Psoas muscle (tissue), 8 donors: ENCODE results near the gene MED17. TPM values are rescaled to one million over a fixed set of nuclear protein-coding genes. Genes with fewer than 3 reads are reported as not detected.

Experiments used
- ATAC-seq, 4 donors: fragments of 200-7000 bp; cut with Tn5 transposase; one replicate each; pipeline ENCODE4 v1.9.1; 2020; ENCODE audit warnings: moderate library complexity in 3 of 4, mild to moderate bottlenecking in 2 of 4
- DNase-seq, 2 donors: peaks; one replicate each; pipeline ENCODE4 v3.0.0-alpha.2; 2020
- H3K27ac ChIP-seq: fragments of 200-600 bp; one replicate; pipeline ENCODE4 v1.8.0; 2022
- H3K27me3 ChIP-seq, 3 donors: fragments of 200-600 bp in 1 of 3; one replicate each; pipeline versions ENCODE4 v1.6.1 to v1.8.0; 2013 to 2022; ENCODE audit warnings: low read length in 2 of 3, mild to moderate bottlenecking in 2 of 3, moderate library complexity in 1 of 3; ENCODE audit not compliant: insufficient read depth in 3 of 3
- H3K36me3 ChIP-seq, 2 donors: fragments of 200-600 bp in 1 of 2; one replicate each; pipeline versions ENCODE4 v1.6.1 to v1.8.0; 2013 to 2022; ENCODE audit warnings: low read depth in 1 of 2, mild to moderate bottlenecking in 1 of 2, moderate library complexity in 1 of 2; ENCODE audit not compliant: insufficient read depth in 1 of 2
- H3K4me1 ChIP-seq: fragments of 200-600 bp; one replicate; pipeline ENCODE4 v1.8.0; 2022
- H3K4me3 ChIP-seq: fragments of 200-600 bp; one replicate; pipeline ENCODE4 v1.8.0; 2022; ENCODE audit warnings: mild to moderate bottlenecking
- H3K9me3 ChIP-seq: fragments of 200-600 bp; one replicate; pipeline ENCODE4 v1.8.0; 2022
- CTCF ChIP-seq: fragments of 200-600 bp; IDR thresholded peaks from one replicate; pipeline ENCODE4 v1.8.0; 2022; ENCODE audit warnings: antibody characterized with exemption
- WGBS, 3 donors: extraction: QIAGEN DNeasy Blood & Tissue Kit; methylation state at CpG; one replicate each; pipeline versions ENCODE4 v1.1.6 to v1.1.7; 2013; 5-methylcytosine and 5-hydroxymethylcytosine counted together
- intact Hi-C, 2 donors: fragments of 100-400 bp; cut with DNase I; formaldehyde crosslinking; loops; one replicate each; pipeline versions ENCODE4 v1.11.0 to v1.14.2; 2022
- polyA plus RNA-seq, 3 donors: library from polyadenylated mRNA; stranded (reverse); fragments of 200-250 nt; gene quantifications; one replicate each; pipeline ENCODE4 v1.2.3, GENCODE V29; 2013
- total RNA-seq, 4 donors: library from RNA; stranded (reverse); fragmentation: NEBNext Ultra II Directional in 2 of 4; extraction: Animal tissue kit (Norgen Biotek cat#: 25700) in 2 of 4; gene quantifications; one replicate each; pipeline versions ENCODE4 v1.2.1 to v1.2.4, GENCODE V29; 2021 to 2023
- donor health status: healthy with polysubstance abuse.
- donor health status: DM: no; HTN: no; CAD: no; lungs with moderate emphysema.
- donor health status: Bipolar disorder and iron deficiency.
- donor health status: healthy.
- donor health status: DM: yes; HTN: yes; CAD: no.
- donor health status: DM: no; HTN: no; CAD: no.
- donor health status: DM: no; HTN: no; CAD: no.
- donor health status: DM: yes; HTN: yes; CAD: no.

The MED17 gene
- total and polyA plus RNA-seq, 7 donors = 7.1 to 16.0 (median 11.2) TPM

- H3K36me3 ChIP-seq = no peaks in the 10 kb centered on the region
- intact Hi-C loops = no loop called here
- WGBS, 3 donors = 33 to 46% (median 34%) methylated on average over 3 of the region's 3 CpGs
- no peaks in the 10 kb centered on the region for H3K27me3 ChIP-seq
- H3K4me1 ChIP-seq = no peaks in the 10 kb centered on the region
- no peak for DNase-seq
- TF ChIP-seq CTCF = no peak
- no peak overlapping the region for H3K4me3 ChIP-seq
- ATAC-seq = no peak
- H3K27ac ChIP-seq = no peak overlapping the region
- no peaks in the 10 kb centered on the region for H3K9me3 ChIP-seq
Measured at GRCh38 chr11:93829598-93829997, 45.5 kb downstream of the MED17 start.

GRCh38 chr11:93831343-93832127 lies 47.5 kb downstream of the MED17 start:
- no peaks in the 10 kb centered on the region for H3K36me3 ChIP-seq
- no peak overlapping the region for H3K4me3 ChIP-seq
- H3K9me3 ChIP-seq = no peaks in the 10 kb centered on the region
- DNase-seq (no peak), ATAC-seq (no peak)
- intact Hi-C loops = no loop called here
- no peak for TF ChIP-seq CTCF
- no peaks in the 10 kb centered on the region for H3K4me1 ChIP-seq
- 60 to 67% (median 64%) methylated on average over 3 of the region's 3 CpGs for WGBS, 3 donors
- H3K27ac ChIP-seq = no peak overlapping the region
- no peaks in the 10 kb centered on the region for H3K27me3 ChIP-seq

- H3K4me3 ChIP-seq = no peak overlapping the region
- no peak overlapping the region for H3K27ac ChIP-seq
- ATAC-seq (no peak), DNase-seq (no peak)
- intact Hi-C loops = no loop called here
- no peaks in the 10 kb centered on the region for H3K36me3 ChIP-seq
- no peaks in the 10 kb centered on the region for H3K9me3 ChIP-seq
- 81 to 95% (median 89%) methylated on average over 1 of the region's 1 CpG for WGBS, 3 donors
- TF ChIP-seq CTCF = no peak
- no peaks in the 10 kb centered on the region for H3K4me1 ChIP-seq
- H3K27me3 ChIP-seq = no peaks in the 10 kb centered on the region
Measured at GRCh38 chr11:93832780-93833179, 48.7 kb downstream of the MED17 start.

GRCh38 chr11:93838967-93839366 lies 54.9 kb downstream of the MED17 start:
- no peaks in the 10 kb centered on the region for H3K9me3 ChIP-seq
- no peaks in the 10 kb centered on the region for H3K4me1 ChIP-seq
- no peak overlapping the region for H3K4me3 ChIP-seq
- H3K27me3 ChIP-seq = no peaks in the 10 kb centered on the region
- H3K36me3 ChIP-seq = no peaks in the 10 kb centered on the region
- WGBS, 3 donors = 84 to 91% (median 88%) methylated on average over 8 of the region's 8 CpGs
- DNase-seq (no peak), ATAC-seq (no peak)
- H3K27ac ChIP-seq = no peak overlapping the region
- TF ChIP-seq CTCF = no peak
- intact Hi-C loops = no loop called here

GRCh38 chr11:93840180-93840579 lies 56.1 kb downstream of the MED17 start:
- ATAC-seq = no peak
- Histone ChIP-seq H3K36me3 (no peaks in the 10 kb centered on the region), H3K4me1 (no peaks in the 10 kb centered on the region), H3K4me3 (no peak overlapping the region), H3K9me3 (no peaks in the 10 kb centered on the region), H3K27ac (no peak overlapping the region), H3K27me3 (no peaks in the 10 kb centered on the region)
- WGBS, 3 donors = 30 to 39% (median 35%) methylated on average over 2 of the region's 2 CpGs
- no peak for TF ChIP-seq CTCF
- no peak for DNase-seq
- intact Hi-C loops = no loop called here
